ENCODE measurements around the gene KIF2B. TPM values are rescaled to one million over a fixed set of nuclear protein-coding genes. Genes with fewer than 3 reads are reported as not detected.

The KIF2B gene
- total RNA-seq, result not detected in 2 replicates

- no peaks in the 10 kb centered on the region for H3K4me1 Mint-ChIP-seq (ENCODE audit: low read depth)
- H3K4me3 Mint-ChIP-seq, result no peak within 1 kb of the TSS
- no peak within 1 kb of the TSS for H3K27ac Mint-ChIP-seq
- H3K27me3 Mint-ChIP-seq (ENCODE audit: insufficient read depth), result no peaks in the 10 kb centered on the region
- DNase-seq (ENCODE audit: low spot score), result no peak
- H3K9me3 Mint-ChIP-seq, result peaks cover 15% of the 10 kb centered on the region
- intact Hi-C loops (cut with micrococcal nuclease), result no loop called here
- H3K36me3 Mint-ChIP-seq (ENCODE audit: low read depth), result no peaks in the 10 kb centered on the region
Observed at GRCh38 chr17:53822764-53823163, at the start of gene KIF2B. Gene KIF2B (plus strand): TSS chr17:53822927. CDS start chr17:53823034, 107 bp downstream.

GRCh38 chr17:53780320-53780719 is 42.4 kb upstream of the KIF2B start:
- H3K4me1 Mint-ChIP-seq (ENCODE audit: low read depth), result no peaks in the 10 kb centered on the region
- H3K9me3 Mint-ChIP-seq, result peaks cover 9% of the 10 kb centered on the region
- no peaks in the 10 kb centered on the region for H3K27me3 Mint-ChIP-seq (ENCODE audit: insufficient read depth)
- H3K27ac Mint-ChIP-seq, result no peak overlapping the region
- no peaks in the 10 kb centered on the region for H3K36me3 Mint-ChIP-seq (ENCODE audit: low read depth)
- no peak for DNase-seq (ENCODE audit: low spot score)
- no peak overlapping the region for H3K4me3 Mint-ChIP-seq
- intact Hi-C loops (cut with micrococcal nuclease), result no loop called here

- no peaks in the 10 kb centered on the region for H3K4me1 Mint-ChIP-seq (ENCODE audit: low read depth)
- no peaks in the 10 kb centered on the region for H3K27me3 Mint-ChIP-seq (ENCODE audit: insufficient read depth)
- intact Hi-C loops (cut with micrococcal nuclease), result no loop called here
- H3K4me3 Mint-ChIP-seq, result no peak overlapping the region
- H3K9me3 Mint-ChIP-seq, result peaks cover 11% of the 10 kb centered on the region
- no peak for DNase-seq (ENCODE audit: low spot score)
- H3K27ac Mint-ChIP-seq, result no peak overlapping the region
- H3K36me3 Mint-ChIP-seq (ENCODE audit: low read depth), result no peaks in the 10 kb centered on the region
Observed at GRCh38 chr17:53791551-53791950, 31.2 kb upstream of the KIF2B start.

GRCh38 chr17:53792451-53792850 is 30.3 kb upstream of the KIF2B start:
- DNase-seq (ENCODE audit: low spot score), result no peak
- H3K9me3 Mint-ChIP-seq, result peaks cover 11% of the 10 kb centered on the region
- intact Hi-C loops (cut with micrococcal nuclease), result no loop called here
- H3K4me3 Mint-ChIP-seq, result no peak overlapping the region
- H3K27me3 Mint-ChIP-seq (ENCODE audit: insufficient read depth), result no peaks in the 10 kb centered on the region
- H3K4me1 Mint-ChIP-seq (ENCODE audit: low read depth), result no peaks in the 10 kb centered on the region
- H3K36me3 Mint-ChIP-seq (ENCODE audit: low read depth), result no peaks in the 10 kb centered on the region
- no peak overlapping the region for H3K27ac Mint-ChIP-seq

GRCh38 chr17:53792997-53793396 is 29.7 kb upstream of the KIF2B start:
- Mint-ChIP-seq H3K4me1 (ENCODE audit: low read depth) (no peaks in the 10 kb centered on the region), H3K9me3 (peaks cover 11% of the 10 kb centered on the region), H3K4me3 (no peak overlapping the region), H3K27me3 (ENCODE audit: insufficient read depth) (no peaks in the 10 kb centered on the region), H3K36me3 (ENCODE audit: low read depth) (no peaks in the 10 kb centered on the region), H3K27ac (no peak overlapping the region)
- no peak for DNase-seq (ENCODE audit: low spot score)
- intact Hi-C loops (cut with micrococcal nuclease), result no loop called here

GRCh38 chr17:53794875-53795274 is 27.9 kb upstream of the KIF2B start:
- no peaks in the 10 kb centered on the region for H3K27me3 Mint-ChIP-seq (ENCODE audit: insufficient read depth)
- H3K4me1 Mint-ChIP-seq (ENCODE audit: low read depth), result no peaks in the 10 kb centered on the region
- no peak overlapping the region for H3K4me3 Mint-ChIP-seq
- intact Hi-C loops (cut with micrococcal nuclease), result no loop called here
- H3K9me3 Mint-ChIP-seq, result peaks cover 11% of the 10 kb centered on the region
- DNase-seq (ENCODE audit: low spot score), result no peak
- no peak overlapping the region for H3K27ac Mint-ChIP-seq
- H3K36me3 Mint-ChIP-seq (ENCODE audit: low read depth), result no peaks in the 10 kb centered on the region

- H3K27ac Mint-ChIP-seq, result no peak overlapping the region
- no peaks in the 10 kb centered on the region for H3K27me3 Mint-ChIP-seq (ENCODE audit: insufficient read depth)
- H3K36me3 Mint-ChIP-seq (ENCODE audit: low read depth), result no peaks in the 10 kb centered on the region
- no peaks in the 10 kb centered on the region for H3K4me1 Mint-ChIP-seq (ENCODE audit: low read depth)
- peaks cover 4% of the 10 kb centered on the region for H3K9me3 Mint-ChIP-seq
- no peak for DNase-seq (ENCODE audit: low spot score)
- intact Hi-C loops (cut with micrococcal nuclease), result no loop called here
- H3K4me3 Mint-ChIP-seq, result no peak overlapping the region
Observed at GRCh38 chr17:53796642-53797041, 26.1 kb upstream of the KIF2B start.

GRCh38 chr17:53797501-53797900 is 25.2 kb upstream of the KIF2B start:
- H3K4me1 Mint-ChIP-seq (ENCODE audit: low read depth), result no peaks in the 10 kb centered on the region

GRCh38 chr17:53804437-53804836 is 18.3 kb upstream of the KIF2B start:
- Mint-ChIP-seq H3K36me3 (ENCODE audit: low read depth) (no peaks in the 10 kb centered on the region), H3K4me3 (no peak overlapping the region), H3K9me3 (peaks cover 7% of the 10 kb centered on the region), H3K27ac (no peak overlapping the region), H3K27me3 (ENCODE audit: insufficient read depth) (no peaks in the 10 kb centered on the region), H3K4me1 (ENCODE audit: low read depth) (no peaks in the 10 kb centered on the region)
- intact Hi-C loops (cut with micrococcal nuclease), result no loop called here
- no peak for DNase-seq (ENCODE audit: low spot score)

More at GRCh38 chr17:53797501-53797900, 25.2 kb upstream of the KIF2B start:
- intact Hi-C loops (cut with micrococcal nuclease), result no loop called here
- no peak for DNase-seq (ENCODE audit: low spot score)
- H3K27me3 Mint-ChIP-seq (ENCODE audit: insufficient read depth), result no peaks in the 10 kb centered on the region
- no peak overlapping the region for H3K4me3 Mint-ChIP-seq
- H3K36me3 Mint-ChIP-seq (ENCODE audit: low read depth), result no peaks in the 10 kb centered on the region
- no peak overlapping the region for H3K27ac Mint-ChIP-seq
- H3K9me3 Mint-ChIP-seq, result peaks cover 4% of the 10 kb centered on the region

- no peaks in the 10 kb centered on the region for H3K27me3 Mint-ChIP-seq (ENCODE audit: insufficient read depth)
- no peaks in the 10 kb centered on the region for H3K36me3 Mint-ChIP-seq (ENCODE audit: low read depth)
- intact Hi-C loops (cut with micrococcal nuclease), result no loop called here
- no peak for DNase-seq (ENCODE audit: low spot score)
- H3K4me1 Mint-ChIP-seq (ENCODE audit: low read depth), result no peaks in the 10 kb centered on the region
- peaks cover 7% of the 10 kb centered on the region for H3K9me3 Mint-ChIP-seq
- H3K27ac Mint-ChIP-seq, result no peak overlapping the region
- no peak overlapping the region for H3K4me3 Mint-ChIP-seq
Observed at GRCh38 chr17:53806473-53806872, 16.3 kb upstream of the KIF2B start.

GRCh38 chr17:53807286-53807685 is 15.4 kb upstream of the KIF2B start:
- H3K36me3 Mint-ChIP-seq (ENCODE audit: low read depth), result no peaks in the 10 kb centered on the region
- H3K4me1 Mint-ChIP-seq (ENCODE audit: low read depth), result no peaks in the 10 kb centered on the region
- no peak overlapping the region for H3K4me3 Mint-ChIP-seq
- no peak overlapping the region for H3K27ac Mint-ChIP-seq
- intact Hi-C loops (cut with micrococcal nuclease), result no loop called here
- peaks cover 7% of the 10 kb centered on the region for H3K9me3 Mint-ChIP-seq
- no peak for DNase-seq (ENCODE audit: low spot score)
- H3K27me3 Mint-ChIP-seq (ENCODE audit: insufficient read depth), result no peaks in the 10 kb centered on the region

GRCh38 chr17:53818271-53818670 is 4.5 kb upstream of the KIF2B start:
- no peaks in the 10 kb centered on the region for H3K4me1 Mint-ChIP-seq (ENCODE audit: low read depth)
- no peak for DNase-seq (ENCODE audit: low spot score)
- no peak overlapping the region for H3K4me3 Mint-ChIP-seq
- H3K27me3 Mint-ChIP-seq (ENCODE audit: insufficient read depth), result no peaks in the 10 kb centered on the region
- H3K36me3 Mint-ChIP-seq (ENCODE audit: low read depth), result no peaks in the 10 kb centered on the region
- H3K9me3 Mint-ChIP-seq, result no peaks in the 10 kb centered on the region
- H3K27ac Mint-ChIP-seq, result no peak overlapping the region
- intact Hi-C loops (cut with micrococcal nuclease), result loop anchor here (10.0 kb wide), 1 partner anchor 57 kb away; no protein-coding TSS in a partner anchor

- H3K36me3 Mint-ChIP-seq (ENCODE audit: low read depth), result no peaks in the 10 kb centered on the region
- H3K27me3 Mint-ChIP-seq (ENCODE audit: insufficient read depth), result no peaks in the 10 kb centered on the region
- no peak overlapping the region for H3K27ac Mint-ChIP-seq
- intact Hi-C loops (cut with micrococcal nuclease), result loop anchor here (10.0 kb wide), 1 partner anchor 56 kb away; no protein-coding TSS in a partner anchor
- peaks cover 4% of the 10 kb centered on the region for H3K9me3 Mint-ChIP-seq
- no peak overlapping the region for H3K4me3 Mint-ChIP-seq
- H3K4me1 Mint-ChIP-seq (ENCODE audit: low read depth), result no peaks in the 10 kb centered on the region
- no peak for DNase-seq (ENCODE audit: low spot score)
Observed at GRCh38 chr17:53818929-53819328, 3.8 kb upstream of the KIF2B start.

- Mint-ChIP-seq H3K27ac (no peak overlapping the region), H3K4me3 (no peak overlapping the region), H3K36me3 (ENCODE audit: low read depth) (no peaks in the 10 kb centered on the region), H3K4me1 (ENCODE audit: low read depth) (no peaks in the 10 kb centered on the region), H3K9me3 (peaks cover 12% of the 10 kb centered on the region), H3K27me3 (ENCODE audit: insufficient read depth) (no peaks in the 10 kb centered on the region)
- intact Hi-C loops (cut with micrococcal nuclease), result loop anchor here (10.0 kb wide), 1 partner anchor 55 kb away; no protein-coding TSS in a partner anchor
- DNase-seq (ENCODE audit: low spot score), result no peak
Observed at GRCh38 chr17:53819956-53820355, 2.8 kb upstream of the KIF2B start.

Measured in activated T-helper 1 cell treated with anti-CD3 and anti-CD28 coated beads, Interleukin-12 subunit alpha, Interleukin-12 subunit beta, Interleukin-2, Interleukin-4 antibody, amounts not matched to agents 30 ng/mL and 10 ng/mL and 1 ng/mL, durations not matched to agents 14 hours and 24 hours and 36 hours (primary cell).